Transverse colon (tissue), 4 donors: Measurements from ENCODE around the gene MPRIP. TPM values are rescaled to one million over a fixed set of nuclear protein-coding genes. Genes with fewer than 3 reads are reported as not detected.

Source experiments
- DNase-seq: peaks from one replicate; pipeline ENCODE4 v3.0.0-alpha.2; 2019
- H3K27ac ChIP-seq, 4 donors: fragments of 200-600 bp; sonication (generic); 2 replicates each; pipeline ENCODE4 v1.5.1; 2016 to 2018; ENCODE audit warnings: inconsistent platforms in 4 of 4
- H3K27me3 ChIP-seq: fragments of 200-600 bp; sonication (generic); 2 replicates; pipeline ENCODE4 v1.5.1; 2017; ENCODE audit warnings: inconsistent platforms
- H3K36me3 ChIP-seq, 4 donors: fragments of 200-600 bp; sonication (generic); 2 replicates each; pipeline ENCODE4 v1.5.1; 2017 to 2019; ENCODE audit warnings: inconsistent platforms in 4 of 4
- H3K4me1 ChIP-seq, 4 donors: fragments of 200-600 bp; sonication (generic); 2 replicates each; pipeline ENCODE4 v1.5.1; 2017 to 2020; ENCODE audit warnings: inconsistent platforms in 4 of 4
- H3K4me3 ChIP-seq, 4 donors: fragments of 200-600 bp; sonication (generic); 1 replicate in 1 of 4; 2 replicates in 3 of 4; pipeline versions ENCODE4 v1.5.1 to v1.6.1; 2017 to 2019; ENCODE audit warnings: inconsistent platforms in 4 of 4
- H3K9me3 ChIP-seq, 2 donors: fragments of 200-600 bp; sonication (generic); 2 replicates each; pipeline ENCODE4 v1.5.1; 2017 to 2019; ENCODE audit warnings: inconsistent platforms in 2 of 2
- EP300 ChIP-seq: sonication (generic); formaldehyde crosslinking; IDR thresholded peaks from one replicate; pipeline ENCODE4 v1.6.1; 2017; ENCODE audit warnings: antibody characterized with exemption, low read depth
- POLR2A ChIP-seq: fragments of 450-650 bp; IDR thresholded peaks from one replicate; pipeline ENCODE4 v1.6.1; 2016; ENCODE audit warnings: antibody characterized with exemption, mild to moderate bottlenecking, moderate library complexity
- POLR2AphosphoS5 ChIP-seq, 3 donors: sonication (generic); formaldehyde crosslinking; IDR thresholded peaks; one replicate each; pipeline ENCODE4 v1.6.1; 2016; ENCODE audit warnings: antibody characterized with exemption in 3 of 3
- WGBS, 2 donors: methylation state at CpG; one replicate each; pipeline ENCODE4 v1.1.5; 2018; ENCODE audit warnings: low coverage in 1 of 2; 5-methylcytosine and 5-hydroxymethylcytosine counted together
- in situ Hi-C, 4 donors: fragments of 200-750 bp; cut with MboI; loops; one replicate each; pipeline versions ENCODE4 v1.15.0 to v1.15.1; 2017; ENCODE audit warnings: low sequenced_read_pairs in 3 of 4, low pct_ligation_motif_present in 1 of 4, low pct_unique_long_range_greater_than_20kb in 1 of 4
- intact Hi-C: fragments of 100-400 bp; cut with DNase I; formaldehyde crosslinking; loops from one replicate; pipeline ENCODE4 v1.15.1; 2023; ENCODE audit warnings: low total_unique reads
- total RNA-seq, 4 donors: library from RNA; depleted of rRNA; stranded (reverse); fragments of >200 nt; gene quantifications; one replicate each; pipeline ENCODE4 v1.1.0, GENCODE V29; 2016
- TF ChIP-seq, protein P1 (sequence below), 5 experiments: fragments of 200-600 bp in 3 of 5; fragments of 450-650 bp in 2 of 5; sonication (generic) in 3 of 5; IDR thresholded peaks; 1 replicate in 2 of 5; 2 replicates in 3 of 5; pipeline ENCODE4 v1.5.1; 2016 to 2017; ENCODE audit warnings: antibody characterized with exemption in 5 of 5, inconsistent platforms in 3 of 5, mild to moderate bottlenecking in 2 of 5, moderate library complexity in 1 of 5

MPRIP gene
- total RNA-seq, 4 donors from 2014 or later: 124 to 368 (median 158) TPM

DNA sequence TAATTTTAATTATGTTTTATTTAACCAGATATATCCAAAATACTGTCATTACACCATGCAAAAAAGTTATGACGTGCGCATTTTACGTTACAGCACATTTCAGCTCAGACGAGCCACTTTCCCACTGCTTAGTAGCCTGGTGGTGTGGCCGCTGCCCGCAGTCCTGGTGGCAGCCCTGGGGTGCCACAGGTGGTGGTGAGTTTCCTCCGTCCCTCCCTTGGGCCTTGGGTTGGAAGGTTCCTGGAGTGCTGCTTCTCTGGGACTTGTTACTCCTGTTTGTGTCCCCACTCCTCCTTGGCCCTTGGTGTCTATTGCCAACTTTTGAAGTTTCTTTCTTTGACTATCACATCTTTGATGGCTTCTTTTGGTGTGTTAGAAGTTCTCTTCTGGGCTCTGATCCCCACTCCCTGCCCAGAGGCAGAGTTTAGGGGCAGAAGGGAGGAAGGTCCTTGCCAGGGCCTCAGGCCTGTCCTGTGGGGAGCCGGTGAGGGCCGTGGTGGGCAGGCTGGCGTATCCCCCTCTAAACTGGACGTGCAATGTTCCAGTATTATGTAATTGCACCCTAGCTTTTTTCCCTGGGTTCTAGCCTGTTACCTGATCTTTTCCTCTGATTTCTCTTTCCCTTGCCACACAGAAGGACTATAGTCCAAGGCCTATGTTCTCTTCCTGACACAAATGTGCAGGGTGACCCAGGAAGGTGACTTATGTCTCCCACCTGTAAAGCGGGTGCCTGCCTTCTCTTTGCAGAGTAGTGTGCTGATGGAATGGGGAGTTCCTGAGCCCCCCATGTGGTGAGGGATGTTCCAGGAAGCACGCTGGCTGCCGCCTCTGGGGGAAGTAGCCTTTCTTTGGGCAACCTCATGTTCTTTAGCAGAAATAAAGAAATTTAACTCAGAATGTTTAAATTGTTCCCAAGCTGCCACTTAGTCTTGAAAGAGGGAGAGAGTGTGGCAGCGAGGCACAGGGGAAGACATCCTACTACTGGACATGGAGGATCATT is 8.4 kb downstream of the MPRIP start:
- TF ChIP-seq, protein P1, sequence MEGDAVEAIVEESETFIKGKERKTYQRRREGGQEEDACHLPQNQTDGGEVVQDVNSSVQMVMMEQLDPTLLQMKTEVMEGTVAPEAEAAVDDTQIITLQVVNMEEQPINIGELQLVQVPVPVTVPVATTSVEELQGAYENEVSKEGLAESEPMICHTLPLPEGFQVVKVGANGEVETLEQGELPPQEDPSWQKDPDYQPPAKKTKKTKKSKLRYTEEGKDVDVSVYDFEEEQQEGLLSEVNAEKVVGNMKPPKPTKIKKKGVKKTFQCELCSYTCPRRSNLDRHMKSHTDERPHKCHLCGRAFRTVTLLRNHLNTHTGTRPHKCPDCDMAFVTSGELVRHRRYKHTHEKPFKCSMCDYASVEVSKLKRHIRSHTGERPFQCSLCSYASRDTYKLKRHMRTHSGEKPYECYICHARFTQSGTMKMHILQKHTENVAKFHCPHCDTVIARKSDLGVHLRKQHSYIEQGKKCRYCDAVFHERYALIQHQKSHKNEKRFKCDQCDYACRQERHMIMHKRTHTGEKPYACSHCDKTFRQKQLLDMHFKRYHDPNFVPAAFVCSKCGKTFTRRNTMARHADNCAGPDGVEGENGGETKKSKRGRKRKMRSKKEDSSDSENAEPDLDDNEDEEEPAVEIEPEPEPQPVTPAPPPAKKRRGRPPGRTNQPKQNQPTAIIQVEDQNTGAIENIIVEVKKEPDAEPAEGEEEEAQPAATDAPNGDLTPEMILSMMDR (IDR thresholded peaks at IDR 0.05): no peak
- TF ChIP-seq EP300: no peak
- no peak for TF ChIP-seq POLR2A
- TF ChIP-seq POLR2AphosphoS5 (IDR thresholded peaks at IDR 0.05): no peak
- no peak for DNase-seq
- in situ Hi-C loops: loop anchor here in 1 of 4 donors (10.0 kb wide), 1 partner anchor 56 kb away; no protein-coding TSS in a partner anchor
- intact Hi-C loops: no loop called here
- 93 to 95% methylated on average over 7 to 15 of the region's 15 CpGs for WGBS, 2 donors
- Histone ChIP-seq H3K4me3 (no peak overlapping the region), H3K27ac (peak overlapping the region; percentile 77 to 79 (median 78)), H3K4me1 (peaks cover 27 to 71% (median 36%) of the 10 kb centered on the region in 4 donors), H3K27me3 (no peaks in the 10 kb centered on the region), H3K9me3 (no peaks in the 10 kb centered on the region), H3K36me3 (no peaks in the 10 kb centered on the region)

DNA sequence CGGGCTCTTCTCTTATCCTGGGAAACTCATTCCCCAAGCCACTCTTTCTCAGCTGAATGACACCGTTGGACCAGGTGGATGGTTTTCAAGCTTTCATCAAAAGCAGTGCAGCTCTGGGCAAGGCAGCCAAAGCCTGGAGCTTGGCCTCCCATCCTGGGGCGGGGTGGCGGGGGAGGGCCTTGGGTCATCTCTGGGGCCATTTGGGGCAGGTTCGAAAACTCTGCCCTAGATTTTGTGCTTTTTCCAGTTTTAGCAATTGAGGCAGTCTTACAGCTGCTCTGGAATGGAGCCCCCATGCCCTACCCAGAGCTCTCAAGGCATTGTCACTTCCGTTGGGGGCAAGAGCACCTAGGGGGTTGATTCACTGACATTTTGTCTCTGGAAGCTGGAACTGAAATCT is 9.1 kb downstream of the MPRIP start:
- H3K4me1 ChIP-seq: peaks cover 31 to 71% (median 41%) of the 10 kb centered on the region in 4 donors

DNA sequence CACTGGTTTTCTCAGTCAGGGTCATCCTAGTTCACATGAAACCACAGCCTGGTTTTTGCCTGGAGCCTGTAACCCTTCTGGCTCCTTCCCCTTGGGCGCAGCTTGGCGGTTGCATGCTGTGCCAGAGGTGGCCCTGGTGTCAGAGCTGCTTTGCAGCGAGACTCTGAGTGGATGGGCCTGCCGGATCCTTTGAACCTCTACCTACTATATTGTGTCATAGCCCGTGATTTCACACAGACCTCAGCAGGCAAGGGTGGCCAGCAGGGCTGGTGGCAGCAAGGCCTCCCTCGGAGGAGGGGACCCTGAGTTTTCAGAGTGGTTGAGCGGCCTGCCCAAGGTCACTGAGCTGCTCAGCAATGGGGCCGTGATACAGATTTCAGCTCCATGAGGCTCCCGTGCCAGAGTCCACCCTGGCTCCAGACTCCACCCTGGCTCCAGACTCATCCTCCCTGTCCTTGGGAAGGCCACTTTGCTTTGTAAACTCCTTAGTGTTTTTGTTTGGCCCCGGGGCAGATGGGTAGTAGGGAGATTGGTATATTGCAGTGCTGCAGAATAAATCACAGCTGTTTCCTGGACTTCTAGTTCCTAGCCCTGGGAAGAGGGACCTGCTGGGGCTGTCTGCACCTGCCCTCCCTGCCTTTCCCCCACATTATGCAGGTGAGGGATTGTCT is 9.7 kb downstream of the MPRIP start:
- Histone ChIP-seq H3K4me3 (no peak overlapping the region), H3K9me3 (no peaks in the 10 kb centered on the region), H3K27ac (peak overlapping the region; percentile 77 to 79 (median 78)), H3K36me3 (no peaks in the 10 kb centered on the region), H3K4me1 (peaks cover 31 to 68% (median 37%) of the 10 kb centered on the region in 4 donors), H3K27me3 (no peaks in the 10 kb centered on the region)
- 57% methylated on average over 10 of the region's 10 CpGs; no CpG with 5 or more reads in 1 of the 2 donors for WGBS, 2 donors
- peak; percentile 57 for DNase-seq
- intact Hi-C loops (no loop called here), in situ Hi-C loops (loop anchor here in 1 of 4 donors (10.0 kb wide), 1 partner anchor 57 kb away; no protein-coding TSS in a partner anchor)
- TF ChIP-seq POLR2A (peak; percentile 11), POLR2AphosphoS5 (IDR thresholded peaks at IDR 0.05) (no peak)

More for the DNA sequence above, 9.1 kb downstream of the MPRIP start:
- TF ChIP-seq POLR2AphosphoS5 (IDR thresholded peaks at IDR 0.05) (no peak), POLR2A (no peak), EP300 (no peak)
- TF ChIP-seq, protein P1 (IDR thresholded peaks at IDR 0.05): no peak
- Histone ChIP-seq H3K27me3 (no peaks in the 10 kb centered on the region), H3K36me3 (no peaks in the 10 kb centered on the region), H3K27ac (peak overlapping the region; percentile 77 to 79 (median 78)), H3K9me3 (no peaks in the 10 kb centered on the region), H3K4me3 (no peak overlapping the region)
- WGBS, 2 donors: 82% methylated on average over 6 of the region's 6 CpGs; no CpG with 5 or more reads in 1 of the 2 donors
- in situ Hi-C loops (loop anchor here in 1 of 4 donors (10.0 kb wide), 1 partner anchor 57 kb away; no protein-coding TSS in a partner anchor), intact Hi-C loops (no loop called here)
- no peak for DNase-seq

DNA sequence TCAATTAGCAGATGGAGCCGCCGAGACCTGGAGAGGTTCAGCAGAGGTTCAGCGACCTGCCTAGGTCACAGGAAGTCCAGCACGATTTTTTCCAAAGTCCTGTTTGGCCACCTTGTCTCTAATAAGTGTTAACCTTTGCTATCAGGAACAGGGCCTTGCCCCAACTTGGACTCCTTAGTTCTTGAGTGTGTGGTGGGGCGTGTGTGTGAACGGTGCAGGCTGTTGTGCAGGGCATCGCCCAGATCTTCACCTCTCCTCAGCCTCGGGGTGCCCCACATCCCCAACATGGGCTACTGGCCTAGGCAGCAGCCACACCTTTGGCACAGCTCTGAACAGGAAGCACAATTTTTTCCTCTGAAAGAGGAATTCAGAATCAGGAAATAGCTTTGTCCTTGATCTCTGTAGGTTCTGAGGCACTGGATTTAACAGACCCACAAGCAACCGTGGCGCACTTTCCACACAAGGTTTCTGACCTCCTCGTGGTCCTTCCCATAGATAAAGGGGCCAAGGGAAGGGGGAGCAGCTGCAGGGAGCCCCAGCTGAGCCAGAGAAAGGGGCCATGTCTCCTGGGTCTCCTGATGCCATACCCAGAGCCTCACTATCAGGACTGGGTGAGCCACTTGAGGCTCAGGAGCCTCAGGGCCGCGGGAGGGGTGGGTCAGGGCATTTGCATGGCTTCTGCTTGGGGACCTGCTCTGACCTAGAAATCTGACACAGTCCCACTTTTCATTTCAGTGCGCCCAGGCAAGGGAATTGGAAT is 10.4 kb downstream of the MPRIP start:
- Histone ChIP-seq H3K36me3 (no peaks in the 10 kb centered on the region), H3K27me3 (no peaks in the 10 kb centered on the region), H3K27ac (peak overlapping the region; percentile 77 to 79 (median 78)), H3K9me3 (no peaks in the 10 kb centered on the region), H3K4me3 (no peak overlapping the region), H3K4me1 (peaks cover 30 to 62% (median 34%) of the 10 kb centered on the region in 4 donors)
- no peak for DNase-seq
- in situ Hi-C loops: loop anchor here in 1 of 4 donors (10.0 kb wide), 1 partner anchor 58 kb away; no protein-coding TSS in a partner anchor
- no peak for TF ChIP-seq POLR2AphosphoS5 (IDR thresholded peaks at IDR 0.05)
- 46 to 70% methylated on average over 2 to 14 of the region's 14 CpGs for WGBS, 2 donors
- intact Hi-C loops: no loop called here
